Cardiac muscle cell (in vitro differentiated cells and primary cell): ENCODE data around the gene CACNB4. TPM values are rescaled to one million over a fixed set of nuclear protein-coding genes. Genes with fewer than 3 reads are reported as not detected.

ENCODE experiments used
- DNase-seq, 2 donors: peaks; one replicate each; pipeline versions ENCODE4 v3.0.0 to v3.0.0-alpha.2; 2010 to 2017; ENCODE audit warnings: low read depth in 1 of 2, low spot score in 1 of 2
- H3K27ac ChIP-seq: fragments of 200-600 bp; sonication (generic); 2 replicates; pipeline ENCODE4 v1.5.1; 2016
- H3K27me3 ChIP-seq: fragments of 200-600 bp; sonication (generic); 2 replicates; pipeline ENCODE4 v1.6.0; 2016; ENCODE audit warnings: control low read depth
- H3K36me3 ChIP-seq: fragments of 200-600 bp; sonication (generic); 2 replicates; pipeline ENCODE4 v1.5.1; 2016; ENCODE audit warnings: control low read depth
- H3K4me1 ChIP-seq: fragments of 200-600 bp; sonication (generic); 2 replicates; pipeline ENCODE4 v1.8.1; 2017; ENCODE audit warnings: low read depth, mild to moderate bottlenecking, mixed run types
- H3K4me3 ChIP-seq: fragments of 200-600 bp; sonication (generic); 2 replicates; pipeline ENCODE4 v1.5.1; 2016; ENCODE audit warnings: mild to moderate bottlenecking
- H3K9me3 ChIP-seq: fragments of 200-600 bp; sonication (generic); 2 replicates; pipeline ENCODE4 v1.5.1; 2017; ENCODE audit warnings: low read depth, mild to moderate bottlenecking, control low read depth
- polyA plus RNA-seq: library from polyadenylated mRNA; unstranded; fragments of >200 nt; fragmentation: Nextera tagmentation; extraction: Ambion mirVana; gene quantifications from 2 replicates; pipeline ENCODE4 v1.2.1, GENCODE V29; 2016
- total RNA-seq: library from RNA; depleted of rRNA; stranded (reverse); fragments of >200 nt; gene quantifications from 2 replicates; pipeline ENCODE4 v1.2.3, GENCODE V29; 2016
- TF ChIP-seq, protein P1 (sequence below): IDR thresholded peaks from 2 replicates; pipeline ENCODE4 v1.5.1; 2012; ENCODE audit warnings: low read depth, mild to moderate bottlenecking, low read length

Gene CACNB4
- 0.09 and 0.25 TPM in 2 replicates for total RNA-seq
- 0.18 and 0.59 TPM in 2 replicates for polyA plus RNA-seq

DNA sequence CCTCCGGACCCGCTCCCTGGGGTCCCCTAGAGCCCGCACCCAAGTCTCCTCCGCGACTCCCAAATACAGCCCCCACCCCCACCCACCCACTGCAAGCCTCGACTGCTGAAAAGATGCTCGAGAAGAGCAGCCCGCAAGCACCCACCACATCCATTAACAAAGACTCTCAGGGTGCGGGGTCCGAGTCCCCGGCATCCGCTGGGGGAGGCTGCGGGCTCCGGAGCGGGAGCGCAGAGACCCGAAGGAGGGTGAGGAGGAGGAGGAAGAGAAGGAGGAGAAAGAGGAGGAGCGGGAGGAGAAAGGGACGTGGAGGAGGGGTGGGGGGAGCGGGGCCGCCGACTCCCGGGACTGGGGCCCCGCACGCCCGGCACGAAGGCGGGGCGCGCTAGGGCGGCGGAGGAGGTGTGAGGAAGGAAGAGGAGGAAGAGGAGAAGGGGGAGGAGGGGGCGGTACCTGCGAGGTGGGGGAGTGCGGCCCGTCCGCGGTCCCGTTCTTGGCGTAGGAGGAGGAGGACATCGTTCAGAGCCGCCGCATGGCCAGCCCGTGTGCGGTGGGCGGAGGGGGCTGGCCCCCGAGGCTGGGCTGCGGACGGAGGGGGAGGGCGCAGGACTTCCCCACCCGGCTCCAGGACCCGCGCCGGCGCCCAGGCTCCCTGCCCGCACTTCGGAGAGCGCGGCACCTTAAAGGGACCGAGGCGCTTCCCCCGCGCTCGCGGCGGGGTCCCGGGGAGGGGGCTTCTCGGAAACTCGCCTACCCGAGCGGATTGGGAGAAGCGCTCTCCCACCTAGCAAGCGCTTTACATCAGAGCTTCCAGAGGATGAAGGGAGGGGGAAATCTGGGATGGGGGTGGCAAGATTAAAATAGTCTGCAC lies at the start of gene CACNB4:
Gene CACNB4 (minus strand): TSS at position 549 of the 871 bp plus-strand sequence.
- TF ChIP-seq, protein P1, sequence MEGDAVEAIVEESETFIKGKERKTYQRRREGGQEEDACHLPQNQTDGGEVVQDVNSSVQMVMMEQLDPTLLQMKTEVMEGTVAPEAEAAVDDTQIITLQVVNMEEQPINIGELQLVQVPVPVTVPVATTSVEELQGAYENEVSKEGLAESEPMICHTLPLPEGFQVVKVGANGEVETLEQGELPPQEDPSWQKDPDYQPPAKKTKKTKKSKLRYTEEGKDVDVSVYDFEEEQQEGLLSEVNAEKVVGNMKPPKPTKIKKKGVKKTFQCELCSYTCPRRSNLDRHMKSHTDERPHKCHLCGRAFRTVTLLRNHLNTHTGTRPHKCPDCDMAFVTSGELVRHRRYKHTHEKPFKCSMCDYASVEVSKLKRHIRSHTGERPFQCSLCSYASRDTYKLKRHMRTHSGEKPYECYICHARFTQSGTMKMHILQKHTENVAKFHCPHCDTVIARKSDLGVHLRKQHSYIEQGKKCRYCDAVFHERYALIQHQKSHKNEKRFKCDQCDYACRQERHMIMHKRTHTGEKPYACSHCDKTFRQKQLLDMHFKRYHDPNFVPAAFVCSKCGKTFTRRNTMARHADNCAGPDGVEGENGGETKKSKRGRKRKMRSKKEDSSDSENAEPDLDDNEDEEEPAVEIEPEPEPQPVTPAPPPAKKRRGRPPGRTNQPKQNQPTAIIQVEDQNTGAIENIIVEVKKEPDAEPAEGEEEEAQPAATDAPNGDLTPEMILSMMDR: no peak
- peak within 1 kb of the TSS; percentile 56 for H3K4me3 ChIP-seq
- H3K27ac ChIP-seq: no peak within 1 kb of the TSS
- H3K36me3 ChIP-seq: no peaks in the 10 kb centered on the region
- DNase-seq: peak; percentile 2 to 25
- peaks cover 91% of the 10 kb centered on the region for H3K27me3 ChIP-seq
- peaks cover 8% of the 10 kb centered on the region for H3K4me1 ChIP-seq
- no peaks in the 10 kb centered on the region for H3K9me3 ChIP-seq

DNA sequence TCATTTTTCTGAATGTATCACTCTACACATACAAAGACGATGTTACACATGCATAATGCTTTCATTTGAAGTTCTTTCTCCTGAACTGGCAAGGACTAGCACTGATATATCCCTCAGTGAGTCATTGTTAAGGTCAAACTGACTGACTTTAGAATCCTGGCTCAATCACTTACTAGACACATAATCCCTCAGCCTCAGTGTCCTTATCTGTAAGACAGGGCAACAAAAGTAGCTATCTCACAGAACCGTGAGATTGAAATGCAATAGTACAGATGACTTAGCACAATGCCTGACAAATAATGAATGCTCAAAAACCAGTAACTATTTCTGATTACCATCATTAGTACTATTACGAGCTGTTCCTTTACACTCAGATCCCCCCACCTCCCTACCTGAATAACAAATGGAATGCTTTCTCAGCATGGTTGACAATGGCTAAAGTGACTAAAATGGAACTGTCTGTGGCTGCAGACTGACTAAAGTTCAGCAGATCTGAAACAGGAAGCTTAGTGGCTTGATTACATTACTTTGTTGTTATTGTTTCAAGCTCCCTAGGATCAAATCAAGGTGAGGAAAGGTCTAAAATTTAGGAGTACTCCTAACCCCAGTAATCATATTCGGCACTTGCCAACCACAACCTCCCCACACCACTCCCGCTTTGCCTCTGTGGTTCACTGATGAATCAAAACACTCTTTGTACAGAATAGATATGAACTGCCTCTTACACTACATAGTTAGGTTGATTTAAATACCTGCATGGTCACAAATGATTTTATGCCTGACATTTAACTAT lies 35.8 kb upstream of the CACNB4 start:
- Histone ChIP-seq H3K27ac (no peak overlapping the region), H3K36me3 (no peaks in the 10 kb centered on the region), H3K9me3 (no peaks in the 10 kb centered on the region), H3K4me3 (no peak overlapping the region), H3K27me3 (no peaks in the 10 kb centered on the region), H3K4me1 (no peaks in the 10 kb centered on the region)
- TF ChIP-seq, protein P1: no peak
- DNase-seq: peak in 1 of 2 donors; percentile 35

DNA sequence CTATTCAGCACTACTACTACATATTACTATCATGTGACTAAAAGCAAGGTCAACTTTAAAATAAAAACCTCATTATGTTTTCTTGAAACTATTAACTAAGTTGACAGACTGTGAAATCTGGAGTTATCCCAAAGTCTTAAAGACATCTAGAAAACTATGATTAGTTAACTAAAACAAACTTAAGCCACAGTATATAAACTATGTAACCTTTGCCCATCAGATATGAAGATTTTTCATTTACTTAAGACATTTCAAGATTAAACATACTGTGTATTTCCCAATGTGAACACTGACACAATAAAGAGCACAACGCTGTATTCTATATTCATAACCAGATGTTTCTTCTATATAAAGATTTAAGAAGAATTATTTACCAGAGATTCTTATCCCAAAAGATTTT lies 33.5 kb upstream of the CACNB4 start:
- H3K4me1 ChIP-seq: no peaks in the 10 kb centered on the region
- H3K36me3 ChIP-seq: no peaks in the 10 kb centered on the region
- DNase-seq: peak in 1 of 2 donors; percentile 42
- TF ChIP-seq, protein P1: no peak
- no peaks in the 10 kb centered on the region for H3K9me3 ChIP-seq
- no peak overlapping the region for H3K4me3 ChIP-seq
- H3K27me3 ChIP-seq: no peaks in the 10 kb centered on the region
- H3K27ac ChIP-seq: no peak overlapping the region

DNA sequence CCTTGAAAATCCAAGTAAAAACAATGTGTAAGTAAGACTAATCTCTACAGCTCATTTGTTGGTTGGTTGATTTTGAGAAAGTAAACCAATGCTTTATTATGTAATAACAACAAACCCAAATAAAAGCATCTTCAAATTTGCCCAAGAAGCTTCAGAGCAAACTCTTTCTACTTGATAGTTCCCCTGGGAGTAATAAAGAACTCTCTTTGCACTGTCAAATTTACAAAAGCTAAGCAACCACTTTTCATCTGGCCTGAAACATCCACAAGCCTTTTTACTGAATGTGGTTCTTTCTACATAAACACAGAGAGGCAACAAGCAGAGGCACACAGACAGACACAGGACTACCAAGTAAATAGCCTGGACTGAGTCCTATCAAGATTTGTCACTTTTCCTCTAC lies 28.8 kb upstream of the CACNB4 start:
- Histone ChIP-seq H3K36me3 (no peaks in the 10 kb centered on the region), H3K4me1 (no peaks in the 10 kb centered on the region), H3K27me3 (no peaks in the 10 kb centered on the region), H3K27ac (no peak overlapping the region), H3K9me3 (no peaks in the 10 kb centered on the region), H3K4me3 (no peak overlapping the region)
- TF ChIP-seq, protein P1: no peak
- no peak for DNase-seq

DNA sequence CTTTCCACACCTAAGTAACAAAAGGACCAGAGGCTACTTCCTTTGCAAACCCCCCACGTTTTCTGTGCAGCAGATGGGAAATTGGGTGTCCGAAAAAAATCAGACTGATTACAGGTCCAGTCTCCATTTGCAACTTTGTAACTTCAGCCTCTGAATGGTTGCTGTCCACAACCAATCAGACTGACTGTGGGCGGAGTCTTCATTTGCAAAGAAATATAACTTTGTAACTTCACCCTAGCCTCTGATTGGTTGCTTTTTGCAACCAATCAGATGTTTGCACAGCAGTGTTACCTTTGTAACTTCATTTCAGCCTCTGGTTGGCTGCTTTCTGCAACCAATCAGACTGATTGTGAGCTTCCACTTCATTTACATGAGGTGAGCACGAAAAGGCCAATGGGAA lies 27.8 kb upstream of the CACNB4 start:
- no peak for DNase-seq
- Histone ChIP-seq H3K9me3 (no peaks in the 10 kb centered on the region), H3K27ac (no peak overlapping the region), H3K36me3 (no peaks in the 10 kb centered on the region), H3K4me3 (no peak overlapping the region), H3K27me3 (no peaks in the 10 kb centered on the region), H3K4me1 (no peaks in the 10 kb centered on the region)
- TF ChIP-seq, protein P1: no peak
